Erythroblast (primary cell): ENCODE results near the gene DHRSX.

Source experiments
- GATA1 ChIP-seq: IDR thresholded peaks from 2 replicates; pipeline ENCODE4 v1.6.1; 2011; ENCODE audit warnings: low read depth, mild to moderate bottlenecking, control low read depth, low read length, moderate library complexity
- POLR2A ChIP-seq: IDR thresholded peaks from 2 replicates; pipeline ENCODE4 v1.6.1; 2011; ENCODE audit warnings: mild to moderate bottlenecking, low read length

DNA sequence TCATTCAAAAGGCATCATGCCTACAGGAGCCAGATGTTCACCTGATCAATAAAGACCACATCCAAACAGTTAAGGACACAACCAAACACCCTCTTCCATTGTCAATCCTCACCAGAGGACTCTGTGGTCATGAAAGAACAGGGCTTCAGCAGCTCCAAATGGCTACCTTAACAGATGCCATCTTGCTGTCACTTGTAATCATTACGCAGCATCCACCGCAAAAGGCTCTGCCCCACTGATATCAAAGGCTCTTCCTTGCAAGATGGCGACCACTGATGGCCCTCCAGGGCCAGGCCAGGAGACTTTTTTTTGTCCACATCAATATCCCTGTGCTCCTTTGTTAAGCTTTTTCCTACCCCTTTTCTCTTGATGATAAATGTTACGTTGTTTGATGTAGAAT is 157.4 kb downstream of the DHRSX start:
- TF ChIP-seq POLR2A (no peak), GATA1 (no peak)
